ENCODE results near the gene TUBA3E.
"Not testable (repeated sequence)": the region's sequence is repeated elsewhere in the genome, so short reads cannot be mapped to it uniquely, and the experiment has no call there.

TUBA3E gene

GRCh38 chr2:130190237-130190636, 8.0 kb downstream of the TUBA3E start:
- no peak for DNase-seq

DNA sequence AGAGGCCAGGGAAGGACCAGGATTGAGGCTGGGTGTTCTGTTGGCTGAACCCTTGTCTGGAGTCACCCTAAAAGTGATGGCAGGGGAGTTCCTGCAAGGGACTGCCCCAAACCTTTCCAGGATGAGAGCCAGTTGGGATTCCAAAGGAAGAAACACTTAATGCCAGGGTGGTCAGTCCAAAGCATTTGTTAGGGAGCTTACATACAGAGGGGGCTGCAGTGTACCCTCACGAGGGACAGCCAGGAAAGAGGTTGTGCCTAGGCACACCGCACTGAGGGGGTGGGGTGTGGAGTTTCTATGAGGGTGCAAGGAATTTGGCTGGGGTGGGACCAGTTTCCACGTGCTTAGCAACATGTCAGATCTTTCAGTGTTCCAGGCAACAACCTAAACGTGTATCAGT, 9.3 kb downstream of the TUBA3E start:
- DNase-seq, result not testable (repeated sequence)

DNA sequence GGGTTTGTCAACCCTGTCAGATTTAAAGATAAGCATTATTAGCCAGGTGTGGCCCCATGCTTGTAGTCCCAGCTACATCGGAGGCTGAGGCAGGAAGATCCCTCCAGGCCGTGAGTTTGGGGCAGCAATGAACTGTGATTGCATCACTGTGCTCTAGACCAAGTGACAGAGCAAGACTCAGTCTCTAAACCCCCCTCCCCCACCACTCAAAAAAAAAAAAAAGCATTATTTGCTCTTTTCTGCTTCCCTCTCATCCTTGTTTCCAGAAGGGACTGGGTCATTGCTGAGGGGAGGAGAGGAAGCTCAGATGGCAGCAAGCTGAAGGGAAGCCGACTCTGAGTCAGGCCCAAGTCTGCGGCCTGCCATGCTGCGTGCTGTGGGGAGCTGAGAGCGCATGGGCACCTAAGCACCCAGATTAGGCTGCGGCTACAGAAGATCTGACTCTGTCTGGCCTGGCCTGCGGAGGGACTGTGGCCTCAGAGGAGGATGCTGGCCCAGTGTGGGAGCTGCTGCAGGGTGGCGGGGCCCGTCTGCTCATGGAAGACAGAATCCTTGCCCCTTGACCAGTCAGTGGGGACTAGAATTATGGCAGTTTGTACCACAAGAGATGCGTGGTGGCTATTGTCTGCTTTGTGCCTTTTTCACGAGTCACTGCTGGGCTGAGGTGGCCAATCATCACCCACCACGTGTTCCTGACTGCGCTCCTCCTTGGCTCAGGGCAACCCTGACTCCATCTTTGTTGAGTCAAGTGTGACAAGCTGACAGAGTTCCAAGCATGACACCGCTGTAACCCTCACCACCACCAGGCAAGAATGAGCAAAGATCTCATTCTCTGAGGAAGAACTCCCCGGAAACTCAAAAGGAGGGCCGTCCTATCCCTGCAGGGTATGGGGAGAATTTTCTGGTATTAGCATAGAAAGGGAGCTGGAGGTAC, 10.1 kb downstream of the TUBA3E start:
- not testable (repeated sequence) for DNase-seq

DNA sequence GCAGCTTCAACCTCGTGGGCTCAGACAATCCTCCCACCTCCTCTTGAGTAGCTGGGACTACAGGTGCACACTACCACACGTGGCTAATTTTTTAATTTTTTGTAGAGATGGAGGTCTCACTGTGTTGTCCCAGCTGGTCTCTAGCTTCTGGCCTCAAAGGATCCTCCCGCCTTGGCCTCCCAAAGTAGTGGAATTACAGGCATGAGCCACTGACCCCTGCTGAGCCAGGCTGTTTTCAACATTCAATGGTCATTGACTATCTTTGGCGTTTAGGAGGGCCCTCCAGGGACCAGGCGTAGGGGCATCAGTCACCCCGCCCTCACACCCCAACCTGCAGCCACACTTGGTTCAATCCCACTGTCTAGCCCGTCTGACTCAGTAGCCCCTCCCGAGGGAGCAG, 11.0 kb downstream of the TUBA3E start:
- no peak for DNase-seq

GRCh38 chr2:130186391-130186790, 11.8 kb downstream of the TUBA3E start:
- no peak for DNase-seq

- DNase-seq, result no peak
These were observed 12.3 kb downstream of the TUBA3E start for GRCh38 chr2:130185896-130186295.

DNA sequence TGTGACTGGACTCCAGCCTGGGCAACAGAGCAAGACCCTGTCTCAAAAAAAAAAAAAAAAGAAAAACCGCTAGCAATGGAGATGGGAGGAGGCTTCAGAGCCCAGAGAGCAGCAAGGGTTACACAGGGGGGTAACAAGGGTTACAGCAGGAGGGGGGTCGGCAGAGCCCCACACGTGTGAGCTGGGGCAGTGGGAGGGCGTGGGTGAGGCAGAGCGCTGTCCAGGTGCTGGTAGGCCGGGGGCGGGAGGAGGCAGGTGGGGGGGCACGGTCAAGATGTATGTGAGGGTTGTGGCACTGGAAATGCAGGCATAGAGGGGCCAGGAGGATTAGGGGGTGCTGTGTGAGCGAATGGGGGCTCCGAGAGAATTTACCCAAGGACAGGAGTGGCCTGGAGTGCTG, 12.8 kb downstream of the TUBA3E start:
- no peak for DNase-seq

DNA sequence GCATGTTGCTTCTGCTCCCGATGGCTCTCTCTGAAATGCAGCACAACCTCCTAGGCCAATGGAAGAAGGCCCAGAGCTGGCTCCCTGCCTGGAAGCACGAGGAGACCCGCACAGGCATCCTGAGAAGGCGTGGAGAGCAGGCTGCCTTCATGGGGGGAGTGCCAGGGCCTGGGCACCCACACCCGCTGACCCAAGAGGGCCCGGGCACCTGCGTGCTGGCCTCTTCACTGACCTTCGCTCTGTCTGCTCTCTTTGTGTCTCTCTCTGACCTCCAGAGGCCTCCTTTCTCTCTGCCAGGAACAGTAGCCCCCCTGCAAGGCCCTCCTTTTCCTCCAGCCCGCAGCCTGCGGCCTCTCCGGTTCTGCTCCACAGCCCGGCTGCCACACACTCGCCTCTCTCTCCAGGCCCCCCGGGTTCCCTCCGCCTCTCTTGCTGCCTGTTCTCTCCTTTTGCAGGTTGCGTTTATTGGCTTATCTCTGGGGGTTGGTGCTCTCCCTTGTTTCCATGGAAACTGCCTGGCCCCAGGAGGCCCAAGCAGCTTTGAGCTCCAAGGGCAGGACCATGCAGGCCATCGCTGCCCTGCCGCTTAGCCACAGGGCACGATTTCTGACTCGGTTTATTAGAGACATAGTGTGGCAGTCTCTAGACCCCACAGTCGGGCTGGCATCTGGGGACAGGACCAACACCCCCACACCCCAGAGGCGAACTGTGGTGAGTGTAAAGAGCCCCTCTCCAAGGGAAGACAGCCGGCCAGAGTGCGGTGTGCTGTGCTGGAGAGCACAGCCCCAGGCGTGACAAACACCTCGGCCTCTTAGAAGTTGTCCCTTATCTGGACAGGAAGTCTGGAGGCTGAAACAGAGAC, 14.5 kb downstream of the TUBA3E start:
- no peak for DNase-seq

GRCh38 chr2:130182826-130183511, 15.3 kb downstream of the TUBA3E start:
- not testable (repeated sequence) for DNase-seq

- DNase-seq, result peak; percentile 93
These were observed 16.2 kb downstream of the TUBA3E start, which contains the start of gene MZT2B for GRCh38 chr2:130181880-130182682. MZT2B (plus strand) TSS chr2:130182262; CDS start chr2:130182283, 21 bp downstream.

DNA sequence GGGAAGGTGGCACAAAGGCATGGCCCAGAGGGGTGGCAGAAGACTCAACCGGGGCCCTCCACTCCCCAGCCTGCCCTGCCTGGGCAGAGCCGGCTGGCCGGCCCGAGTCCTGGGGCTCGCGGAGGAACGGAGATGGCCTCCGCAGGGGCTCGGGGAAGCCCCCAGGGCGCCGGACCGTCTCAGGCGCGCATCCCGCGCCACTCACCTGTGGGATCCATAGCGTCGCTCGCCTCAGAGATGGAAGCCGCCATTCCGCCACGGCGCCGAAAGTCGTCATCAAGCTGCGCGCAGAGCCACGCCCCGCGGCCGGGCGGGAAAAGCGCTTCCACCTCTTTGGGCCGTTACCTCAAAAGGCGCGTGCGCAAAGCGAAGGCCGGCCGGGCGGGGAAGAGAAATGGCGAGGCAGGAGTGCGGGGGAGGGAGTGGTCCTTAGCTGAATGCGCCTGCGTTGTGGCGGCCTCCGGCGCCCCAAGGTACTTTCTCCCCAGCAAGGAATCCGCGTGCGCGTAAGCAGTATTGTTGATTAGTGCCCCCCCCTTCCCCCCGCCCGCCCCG, 16.8 kb downstream of the TUBA3E start, which contains the start of gene SMPD4:
Gene SMPD4, minus strand, starts transcription at position 278 of the 555 bp plus-strand sequence. CDS start 5,010 bp downstream, outside the sequence.
- peak; percentile 98 for DNase-seq

- not testable (repeated sequence) for DNase-seq
These were observed 17.6 kb downstream of the TUBA3E start for GRCh38 chr2:130180404-130181324.

GRCh38 chr2:130174866-130175265, 23.4 kb downstream of the TUBA3E start:
- not testable (repeated sequence) for DNase-seq

DNA sequence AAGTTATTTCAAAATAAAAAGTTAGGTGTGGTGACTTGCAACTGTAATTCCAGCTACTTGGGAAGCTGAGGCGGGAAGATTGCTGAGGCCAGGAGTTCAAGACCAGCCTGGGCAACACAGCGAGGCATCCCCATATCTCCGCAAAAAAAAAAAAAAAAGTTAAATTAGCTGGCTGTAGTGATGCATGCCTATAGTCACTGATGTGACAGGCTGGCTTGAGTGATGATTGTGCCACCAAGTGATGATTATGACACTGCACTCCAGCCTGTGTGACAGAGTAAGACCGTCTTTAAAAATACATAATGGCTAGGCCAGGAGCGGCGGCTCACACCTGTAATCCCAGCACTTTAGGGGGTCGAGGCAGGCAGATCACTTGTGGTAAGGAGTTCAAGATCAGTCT, 28.3 kb downstream of the TUBA3E start:
- DNase-seq, result no peak

GRCh38 chr2:130169163-130169562, 29.1 kb downstream of the TUBA3E start:
- DNase-seq, result not testable (repeated sequence)

- DNase-seq, result not testable (repeated sequence)
These were observed 31.6 kb downstream of the TUBA3E start for GRCh38 chr2:130166611-130167010.

GRCh38 chr2:130165293-130166016, 32.8 kb downstream of the TUBA3E start:
- no peak for DNase-seq

- DNase-seq, result no peak
These were observed 35.3 kb downstream of the TUBA3E start for GRCh38 chr2:130162968-130163367.

GRCh38 chr2:130162486-130162885, 35.8 kb downstream of the TUBA3E start:
- DNase-seq, result not testable (repeated sequence)

Measured in activated CD4-positive, CD25-positive, alpha-beta regulatory T cell treated with anti-CD3 and anti-CD28 coated beads, Interleukin-2, amount 50 U/mL, for 72 hours (primary cell).